Measurements from ENCODE around the gene COL17A1. TPM values are rescaled to one million over a fixed set of nuclear protein-coding genes. Genes with fewer than 3 reads are reported as not detected.

COL17A1 gene
- total and polyA plus RNA-seq, 2 donors (not counting 1 experiment from before 2014, with no cell fraction given) = under 0.01 to 0.12 TPM

DNA sequence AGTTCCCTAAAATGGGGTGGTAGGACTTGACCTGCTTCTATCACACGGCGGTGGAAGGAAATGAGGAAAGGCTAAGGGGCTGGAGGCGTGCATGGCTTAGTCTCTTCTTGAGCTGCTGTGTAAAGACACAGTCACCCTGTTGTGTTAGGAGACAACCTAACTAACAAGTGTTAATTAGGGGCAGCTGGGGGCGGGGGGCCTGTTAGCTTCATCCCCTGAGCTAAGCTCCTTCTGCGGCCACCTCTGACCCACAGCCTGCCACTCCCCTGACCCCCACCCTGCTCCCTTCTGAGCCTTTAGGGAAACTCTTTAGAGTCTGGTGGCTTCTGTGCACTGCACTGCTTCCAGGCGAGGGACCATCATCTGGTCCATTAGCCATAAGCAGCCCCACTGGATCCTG, 28.0 kb downstream of the COL17A1 start:
- Histone ChIP-seq H3K4me1 (ENCODE audit: control insufficient read depth, extremely low read depth, insufficient read depth, low read length) (no peaks in the 10 kb centered on the region), H3K27me3 (ENCODE audit: control insufficient read depth, insufficient read depth, low read length) (no peaks in the 10 kb centered on the region), H3K79me2 (ENCODE audit: control insufficient read depth, insufficient read depth, low read length) (no peaks in the 10 kb centered on the region), H3K9ac (ENCODE audit: insufficient read depth, low read length) (no peak overlapping the region), H4K20me1 (ENCODE audit: control insufficient read depth, extremely low read depth, insufficient read depth, low read length) (no peaks in the 10 kb centered on the region), H3K9me3 (ENCODE audit: control insufficient read depth, insufficient read depth, low read depth, low read length) (no peaks in the 10 kb centered on the region), H2AFZ (ENCODE audit: low read length) (no peak overlapping the region), H3K4me2 (ENCODE audit: extremely low read depth, insufficient read depth, low read length) (no peak overlapping the region), H3K36me3 (ENCODE audit: control insufficient read depth, insufficient read depth, low read length) (no peaks in the 10 kb centered on the region), H3K27ac (ENCODE audit: insufficient read depth, low read length) (no peak overlapping the region), H3K4me3 (replicated peaks in 1 of 4; ENCODE audit: control extremely low read depth in 1 of 4, insufficient read depth in 1 of 4, low read depth in 3 of 4, low read length in 4 of 4) (no peak overlapping the region)
- no peak for DNase-seq (ENCODE audit: low read depth in 2 of 2)
- TF ChIP-seq, protein P1, sequence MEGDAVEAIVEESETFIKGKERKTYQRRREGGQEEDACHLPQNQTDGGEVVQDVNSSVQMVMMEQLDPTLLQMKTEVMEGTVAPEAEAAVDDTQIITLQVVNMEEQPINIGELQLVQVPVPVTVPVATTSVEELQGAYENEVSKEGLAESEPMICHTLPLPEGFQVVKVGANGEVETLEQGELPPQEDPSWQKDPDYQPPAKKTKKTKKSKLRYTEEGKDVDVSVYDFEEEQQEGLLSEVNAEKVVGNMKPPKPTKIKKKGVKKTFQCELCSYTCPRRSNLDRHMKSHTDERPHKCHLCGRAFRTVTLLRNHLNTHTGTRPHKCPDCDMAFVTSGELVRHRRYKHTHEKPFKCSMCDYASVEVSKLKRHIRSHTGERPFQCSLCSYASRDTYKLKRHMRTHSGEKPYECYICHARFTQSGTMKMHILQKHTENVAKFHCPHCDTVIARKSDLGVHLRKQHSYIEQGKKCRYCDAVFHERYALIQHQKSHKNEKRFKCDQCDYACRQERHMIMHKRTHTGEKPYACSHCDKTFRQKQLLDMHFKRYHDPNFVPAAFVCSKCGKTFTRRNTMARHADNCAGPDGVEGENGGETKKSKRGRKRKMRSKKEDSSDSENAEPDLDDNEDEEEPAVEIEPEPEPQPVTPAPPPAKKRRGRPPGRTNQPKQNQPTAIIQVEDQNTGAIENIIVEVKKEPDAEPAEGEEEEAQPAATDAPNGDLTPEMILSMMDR (conservative IDR thresholded peaks at IDR 0.05 in 1 of 2, IDR thresholded peaks at IDR 0.05 in 1 of 2; ENCODE audit: low read depth in 1 of 2, low read length in 2 of 2) = no peak

DNA sequence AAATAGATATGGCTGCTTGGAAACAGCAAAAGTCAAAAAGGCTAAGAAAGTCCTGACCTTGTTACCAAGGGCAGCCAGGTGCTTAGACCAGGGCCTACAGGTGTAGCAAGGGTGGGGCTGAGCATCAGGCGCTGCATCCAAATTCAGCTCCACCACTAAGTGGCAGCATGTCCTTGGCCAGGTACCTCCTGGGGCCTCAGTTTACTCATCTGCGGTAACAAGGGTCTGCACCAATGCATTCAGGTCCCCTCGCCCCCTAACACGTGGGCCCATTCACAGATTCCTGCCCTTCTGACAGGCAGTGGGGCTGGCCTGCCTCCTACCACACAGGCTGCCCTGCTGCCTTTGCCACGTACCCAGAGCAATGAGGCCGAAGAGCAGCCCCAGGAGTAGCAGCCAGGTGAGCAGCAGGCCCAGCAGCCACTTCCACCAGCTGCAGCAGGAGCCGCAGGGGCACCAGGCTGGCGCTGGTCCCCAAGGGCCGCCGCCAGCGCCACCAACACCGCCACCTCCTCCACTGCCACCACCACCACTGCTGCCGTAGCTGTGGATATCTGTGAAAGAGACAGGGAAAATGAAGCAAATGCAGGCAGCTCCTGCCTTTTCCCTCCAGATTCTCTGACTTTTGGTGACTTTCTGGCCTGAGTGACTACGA, 28.9 kb downstream of the COL17A1 start:
- DNase-seq (ENCODE audit: low read depth in 2 of 2) = no peak

DNA sequence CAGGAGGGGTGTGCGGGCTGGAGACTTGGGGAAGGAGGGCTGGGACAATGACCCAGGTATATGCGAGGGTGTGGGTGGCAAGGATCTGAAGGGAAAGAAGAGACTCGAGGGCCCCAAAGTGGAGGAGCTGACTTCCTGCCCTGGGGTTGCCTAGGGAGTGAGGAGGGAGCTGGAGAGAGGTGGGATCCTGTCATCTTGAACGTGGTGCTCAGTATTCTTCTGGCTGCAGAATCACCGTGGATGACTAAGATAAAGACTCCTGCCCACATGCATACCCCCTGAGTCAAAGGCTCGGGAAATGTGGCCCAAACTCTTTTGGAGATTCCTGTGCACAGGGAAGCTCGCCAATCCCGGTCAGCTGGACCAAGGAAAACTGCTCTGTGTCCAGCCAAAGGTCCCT, 31.2 kb downstream of the COL17A1 start:
- TF ChIP-seq EZH2 (IDR thresholded peaks at IDR 0.05; ENCODE audit: low read length, missing control alignments) = no peak
- TF ChIP-seq, protein P1 (conservative IDR thresholded peaks at IDR 0.05 in 1 of 2, IDR thresholded peaks at IDR 0.05 in 1 of 2; ENCODE audit: low read depth in 1 of 2, low read length in 2 of 2) = no peak
- Histone ChIP-seq H4K20me1 (ENCODE audit: control insufficient read depth, extremely low read depth, insufficient read depth, low read length) (no peaks in the 10 kb centered on the region), H3K36me3 (ENCODE audit: control insufficient read depth, insufficient read depth, low read length) (no peaks in the 10 kb centered on the region), H3K4me1 (ENCODE audit: control insufficient read depth, extremely low read depth, insufficient read depth, low read length) (peaks cover 4% of the 10 kb centered on the region), H3K27ac (ENCODE audit: insufficient read depth, low read length) (no peak overlapping the region), H3K9ac (ENCODE audit: insufficient read depth, low read length) (no peak overlapping the region), H3K9me3 (ENCODE audit: control insufficient read depth, insufficient read depth, low read depth, low read length) (no peaks in the 10 kb centered on the region), H3K4me2 (ENCODE audit: extremely low read depth, insufficient read depth, low read length) (no peak overlapping the region), H3K27me3 (ENCODE audit: control insufficient read depth, insufficient read depth, low read length) (no peaks in the 10 kb centered on the region), H2AFZ (ENCODE audit: low read length) (no peak overlapping the region), H3K4me3 (replicated peaks in 1 of 4; ENCODE audit: control extremely low read depth in 1 of 4, insufficient read depth in 1 of 4, low read depth in 3 of 4, low read length in 4 of 4) (no peak overlapping the region), H3K79me2 (ENCODE audit: control insufficient read depth, insufficient read depth, low read length) (no peaks in the 10 kb centered on the region)
- peak in 1 of 2 donors; percentile 84 for DNase-seq (ENCODE audit: low read depth in 2 of 2)

More for the DNA sequence above, 28.9 kb downstream of the COL17A1 start:
- Histone ChIP-seq H3K36me3 (ENCODE audit: control insufficient read depth, insufficient read depth, low read length) (no peaks in the 10 kb centered on the region), H3K9ac (ENCODE audit: insufficient read depth, low read length) (no peak overlapping the region), H3K4me1 (ENCODE audit: control insufficient read depth, extremely low read depth, insufficient read depth, low read length) (no peaks in the 10 kb centered on the region), H3K27ac (ENCODE audit: insufficient read depth, low read length) (no peak overlapping the region), H2AFZ (ENCODE audit: low read length) (no peak overlapping the region), H3K4me2 (ENCODE audit: extremely low read depth, insufficient read depth, low read length) (no peak overlapping the region), H3K9me3 (ENCODE audit: control insufficient read depth, insufficient read depth, low read depth, low read length) (no peaks in the 10 kb centered on the region), H3K79me2 (ENCODE audit: control insufficient read depth, insufficient read depth, low read length) (no peaks in the 10 kb centered on the region), H3K4me3 (replicated peaks in 1 of 4; ENCODE audit: control extremely low read depth in 1 of 4, insufficient read depth in 1 of 4, low read depth in 3 of 4, low read length in 4 of 4) (no peak overlapping the region), H4K20me1 (ENCODE audit: control insufficient read depth, extremely low read depth, insufficient read depth, low read length) (no peaks in the 10 kb centered on the region), H3K27me3 (ENCODE audit: control insufficient read depth, insufficient read depth, low read length) (no peaks in the 10 kb centered on the region)
- TF ChIP-seq EZH2 (IDR thresholded peaks at IDR 0.05; ENCODE audit: low read length, missing control alignments) = no peak
- TF ChIP-seq, protein P1 (conservative IDR thresholded peaks at IDR 0.05 in 1 of 2, IDR thresholded peaks at IDR 0.05 in 1 of 2; ENCODE audit: low read depth in 1 of 2, low read length in 2 of 2) = no peak

Measured in fibroblast of lung (primary cell).